A673 (cell line): ENCODE data around the gene EXT2. TPM values are rescaled to one million over a fixed set of nuclear protein-coding genes. Genes with fewer than 3 reads are reported as not detected.

Experiments
- BruUV-seq: library from RNA; stranded (reverse); fragments of 400-500 nt; replicated peaks from 2 replicates; lab custom pipeline; 2021; lab: Mats Ljungman, UMichigan
- CTCF ChIA-PET: fragments of 300-600 bp; sonication (Branson Sonifier 250); formaldehyde crosslinking; loops from one replicate; lab custom pipeline; 2022; ENCODE audit warnings: antibody characterized with exemption; lab: Charles Lee
- POLR2A ChIA-PET: fragments of 300-600 bp; sonication (Branson Sonifier 250); formaldehyde crosslinking; loops from one replicate; lab custom pipeline; 2022; ENCODE audit warnings: antibody characterized with exemption; ENCODE audit not compliant: low non-redundant PET; lab: Charles Lee
- DNase-seq: peaks from one replicate; pipeline ENCODE4 v3.0.0-alpha.2; 2015; ENCODE audit warnings: low spot score
- H3K27ac ChIP-seq: fragments of 200-600 bp; sonication (generic); 2 replicates; pipeline ENCODE4 v1.5.1; 2016; ENCODE audit warnings: mixed run types, low read depth, mild to moderate bottlenecking, mixed read lengths, antibody characterized with exemption, low read length; ENCODE audit not compliant: poor library complexity, severe bottlenecking
- H3K27me3 ChIP-seq: fragments of 200-600 bp; sonication (generic); replicated peaks from 2 replicates; pipeline ENCODE4 v1.6.1; 2017; ENCODE audit warnings: mixed run types, low read depth, mild to moderate bottlenecking, mixed read lengths, antibody characterized with exemption, low read length; ENCODE audit not compliant: insufficient read depth, poor library complexity
- H3K36me3 ChIP-seq: fragments of 200-600 bp; sonication (generic); 2 replicates; pipeline ENCODE4 v1.6.1; 2016; ENCODE audit warnings: mixed run types, mild to moderate bottlenecking, mixed read lengths, antibody characterized with exemption, low read length; ENCODE audit not compliant: insufficient read depth, poor library complexity, severe bottlenecking
- H3K4me1 ChIP-seq: fragments of 200-600 bp; sonication (generic); 2 replicates; pipeline ENCODE4 v1.6.1; 2017; ENCODE audit warnings: mixed run types, mild to moderate bottlenecking, mixed read lengths, antibody characterized with exemption, low read length; ENCODE audit not compliant: insufficient read depth, poor library complexity, severe bottlenecking
- H3K4me3 ChIP-seq: fragments of 200-600 bp; sonication (generic); 2 replicates; pipeline ENCODE4 v1.5.1; 2016; ENCODE audit warnings: low read depth, mixed run types, mild to moderate bottlenecking, mixed read lengths, low read length; ENCODE audit not compliant: poor library complexity, severe bottlenecking
- H3K9me3 ChIP-seq: fragments of 200-600 bp; sonication (generic); 2 replicates; pipeline ENCODE4 v1.6.1; 2016; ENCODE audit warnings: mixed run types, low read depth, mild to moderate bottlenecking, mixed read lengths, antibody characterized with exemption, low read length; ENCODE audit not compliant: poor library complexity, severe bottlenecking
- EZH2 ChIP-seq: fragments of 200-600 bp; sonication (generic); IDR thresholded peaks from 2 replicates; pipeline ENCODE4 v1.6.1; 2017; ENCODE audit warnings: borderline replicate concordance, low read depth, mild to moderate bottlenecking, mixed read lengths, antibody characterized with exemption, low read length; ENCODE audit not compliant: poor library complexity, severe bottlenecking
- intact Hi-C: fragments of 100-400 bp; cut with micrococcal nuclease; formaldehyde crosslinking; loops from one replicate; pipeline ENCODE4 v1.10.0; 2022; ENCODE audit not compliant: unreplicated experiment
- total RNA-seq: library from RNA; stranded (reverse); gene quantifications from 2 replicates; pipeline ENCODE4 v1.2.3, GENCODE V29; 2021
- TF ChIP-seq, protein P1 (sequence below): fragments of 300-800, 200-600 bp; sonication (generic); conservative IDR thresholded peaks from 2 replicates; pipeline ENCODE4 v1.5.1; 2017; ENCODE audit warnings: low read depth, mild to moderate bottlenecking, antibody characterized with exemption, low read length, moderate library complexity, mixed read lengths

EXT2 gene
- total RNA-seq, 1 experiment from 2014 or later, result 123 TPM

DNA sequence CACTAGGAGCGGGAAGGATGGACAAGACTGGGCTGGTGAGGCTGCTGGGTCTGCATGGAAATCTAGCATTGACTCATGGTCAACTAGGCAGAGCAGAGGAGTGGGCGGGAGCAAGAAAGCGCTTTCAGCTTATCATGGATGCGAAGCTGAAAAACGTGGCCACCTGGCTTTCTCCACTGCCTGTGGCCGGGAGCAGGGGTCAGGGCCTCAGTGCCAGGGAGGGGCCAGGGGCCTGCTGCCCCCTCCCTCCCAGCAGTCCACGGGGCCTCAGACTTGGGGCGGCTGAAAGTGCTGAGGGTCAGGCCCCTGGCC lies 168.9 kb downstream of the EXT2 start:
- Histone ChIP-seq H3K27ac (no peak overlapping the region), H3K27me3 (no peaks in the 10 kb centered on the region), H3K4me3 (no peak overlapping the region), H3K9me3 (no peaks in the 10 kb centered on the region), H3K4me1 (no peaks in the 10 kb centered on the region), H3K36me3 (peaks cover 89% of the 10 kb centered on the region)
- intact Hi-C loops, result no loop called here
- no peak for DNase-seq
- TF ChIP-seq, protein P1, sequence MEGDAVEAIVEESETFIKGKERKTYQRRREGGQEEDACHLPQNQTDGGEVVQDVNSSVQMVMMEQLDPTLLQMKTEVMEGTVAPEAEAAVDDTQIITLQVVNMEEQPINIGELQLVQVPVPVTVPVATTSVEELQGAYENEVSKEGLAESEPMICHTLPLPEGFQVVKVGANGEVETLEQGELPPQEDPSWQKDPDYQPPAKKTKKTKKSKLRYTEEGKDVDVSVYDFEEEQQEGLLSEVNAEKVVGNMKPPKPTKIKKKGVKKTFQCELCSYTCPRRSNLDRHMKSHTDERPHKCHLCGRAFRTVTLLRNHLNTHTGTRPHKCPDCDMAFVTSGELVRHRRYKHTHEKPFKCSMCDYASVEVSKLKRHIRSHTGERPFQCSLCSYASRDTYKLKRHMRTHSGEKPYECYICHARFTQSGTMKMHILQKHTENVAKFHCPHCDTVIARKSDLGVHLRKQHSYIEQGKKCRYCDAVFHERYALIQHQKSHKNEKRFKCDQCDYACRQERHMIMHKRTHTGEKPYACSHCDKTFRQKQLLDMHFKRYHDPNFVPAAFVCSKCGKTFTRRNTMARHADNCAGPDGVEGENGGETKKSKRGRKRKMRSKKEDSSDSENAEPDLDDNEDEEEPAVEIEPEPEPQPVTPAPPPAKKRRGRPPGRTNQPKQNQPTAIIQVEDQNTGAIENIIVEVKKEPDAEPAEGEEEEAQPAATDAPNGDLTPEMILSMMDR, result no peak
- TF ChIP-seq EZH2, result no peak
- CTCF ChIA-PET, result no interaction called here
- POLR2A ChIA-PET, result no interaction called here
- no TSS peak for BruUV-seq

DNA sequence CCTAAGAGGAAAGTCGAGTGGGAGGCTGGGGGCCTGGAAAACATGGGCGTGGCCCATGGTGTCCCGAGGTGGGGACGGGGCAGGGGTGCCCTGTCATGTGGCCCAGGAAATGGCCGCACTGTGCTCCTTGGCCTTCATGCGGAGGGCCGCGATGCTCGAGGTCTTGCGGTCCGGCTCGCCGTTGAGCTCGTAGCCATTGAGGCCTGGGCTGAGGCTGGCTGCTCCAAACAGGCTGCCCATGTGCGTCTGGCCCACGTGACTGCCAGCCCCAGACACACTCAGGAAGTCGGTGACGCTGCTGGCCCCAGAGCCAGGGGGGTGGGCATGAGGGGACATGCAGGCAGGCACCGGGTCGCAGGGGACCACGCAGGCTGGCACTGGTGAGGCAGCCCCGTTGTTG lies 169.3 kb downstream of the EXT2 start:
- no peaks in the 10 kb centered on the region for H3K9me3 ChIP-seq
- no peak overlapping the region for H3K4me3 ChIP-seq
- no peak for TF ChIP-seq EZH2
- TF ChIP-seq, protein P1, result no peak
- H3K27ac ChIP-seq, result no peak overlapping the region
- peaks cover 93% of the 10 kb centered on the region for H3K36me3 ChIP-seq
- DNase-seq, result no peak
- H3K27me3 ChIP-seq, result no peaks in the 10 kb centered on the region
- H3K4me1 ChIP-seq, result no peaks in the 10 kb centered on the region
- intact Hi-C loops, result no loop called here
- ChIA-PET CTCF (no interaction called here), POLR2A (no interaction called here)
- BruUV-seq, result no TSS peak

DNA sequence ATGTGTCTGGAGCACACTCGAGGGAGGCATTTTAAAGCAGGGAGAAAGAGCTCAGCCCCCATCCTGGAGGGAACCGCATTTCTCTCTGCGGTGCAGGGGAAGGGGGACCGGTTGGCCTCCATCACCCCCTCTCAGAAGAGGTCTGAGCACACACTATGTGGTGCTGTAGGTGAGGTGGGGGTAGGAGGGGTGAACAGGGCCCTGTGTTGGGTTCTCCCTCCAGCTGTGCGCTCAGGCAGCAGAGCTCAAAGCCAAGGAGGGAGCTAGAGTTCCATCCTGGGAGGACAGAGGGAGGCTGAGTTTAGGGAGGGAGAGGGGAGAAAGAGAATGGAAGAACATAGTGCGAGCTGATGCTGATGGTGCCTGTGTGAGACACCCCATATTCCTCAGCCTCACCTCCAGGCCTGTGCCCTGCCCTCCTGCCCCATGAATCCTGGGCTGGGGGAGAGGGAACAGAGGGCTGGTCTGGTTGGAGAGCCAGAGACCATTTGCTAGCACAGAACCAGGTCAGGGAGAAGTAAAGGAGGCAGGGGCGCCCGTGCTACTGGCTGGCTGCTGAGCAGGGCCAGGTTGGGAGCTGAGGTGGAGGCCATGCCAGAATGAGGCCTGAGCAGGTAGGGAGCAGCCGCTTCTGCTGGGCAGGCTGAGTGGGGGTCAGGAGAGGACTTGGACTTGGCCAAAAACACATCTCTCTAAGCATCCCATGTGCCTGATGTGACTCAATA lies 170.7 kb downstream of the EXT2 start:
- Histone ChIP-seq H3K4me3 (no peak overlapping the region), H3K27ac (no peak overlapping the region), H3K36me3 (peaks cover 97% of the 10 kb centered on the region), H3K27me3 (no peaks in the 10 kb centered on the region), H3K4me1 (no peaks in the 10 kb centered on the region), H3K9me3 (no peaks in the 10 kb centered on the region)
- BruUV-seq, result no TSS peak
- ChIA-PET CTCF (interaction anchor here (0.8 kb wide), 1 partner anchor 847 kb away, joined by 3 read pairs; no protein-coding TSS in a partner anchor), POLR2A (no interaction called here)
- intact Hi-C loops, result no loop called here
- no peak for DNase-seq
- no peak for TF ChIP-seq EZH2
- TF ChIP-seq, protein P1, result no peak
